Fibroblast of skin of back (primary cell): ENCODE measurements around the gene RCC1.
"Not testable (repeated sequence)": the region's sequence is repeated elsewhere in the genome, so short reads cannot be mapped to it uniquely, and the experiment has no call there.

ENCODE experiments used
- DNase-seq: peaks from one replicate; pipeline ENCODE4 v3.0.0-alpha.2; 2013

RCC1 gene

DNA sequence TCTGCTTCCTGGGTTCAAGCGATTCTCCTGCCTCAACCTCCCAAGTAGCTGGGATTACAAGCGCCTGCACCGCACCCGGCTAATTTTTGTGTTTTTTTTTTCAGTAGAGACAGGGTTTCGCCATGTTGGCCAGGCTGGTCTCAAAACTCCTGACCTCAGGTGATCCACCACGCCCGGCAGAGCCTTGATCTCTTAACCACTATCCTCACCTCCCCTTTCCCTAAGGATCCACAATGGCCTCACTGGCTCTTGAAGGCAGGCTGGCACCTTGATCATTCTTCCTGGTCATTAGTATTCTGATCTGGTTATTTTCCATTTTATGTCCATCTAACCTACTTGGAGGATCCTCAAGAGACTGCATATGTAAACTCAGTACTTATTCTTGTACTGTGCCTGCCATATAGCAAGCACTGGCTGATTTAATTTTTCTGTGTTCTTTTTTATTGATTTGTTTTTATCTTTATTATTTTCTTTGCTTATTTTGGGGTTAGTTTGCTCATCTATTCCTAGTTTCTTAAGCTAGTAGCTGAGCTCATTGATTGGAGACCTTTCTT is 6.3 kb downstream of the RCC1 start:
- peak; percentile 24 for DNase-seq

DNA sequence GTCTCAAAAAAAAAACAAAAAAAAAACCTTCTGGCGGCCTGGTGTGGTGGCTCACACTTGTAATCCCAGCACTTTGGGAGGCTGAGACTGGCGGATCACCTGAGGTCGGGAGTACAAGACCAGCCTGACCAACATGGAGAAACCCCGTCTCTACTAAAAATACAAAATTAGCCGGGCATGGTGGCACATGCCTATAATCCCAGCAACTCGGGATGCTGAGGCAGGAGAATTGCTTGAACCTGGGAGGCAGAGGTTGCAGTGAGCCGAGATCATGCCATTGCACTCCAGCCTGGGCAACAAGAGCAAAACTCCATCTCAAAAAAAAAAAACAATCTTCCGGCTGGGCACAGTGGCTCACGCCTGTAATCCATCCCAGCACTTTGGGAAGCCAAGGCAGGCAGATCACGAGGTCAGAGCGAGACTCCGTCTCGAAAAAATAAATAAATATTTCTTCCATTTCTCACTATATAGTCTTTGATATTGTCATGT is 8.6 kb downstream of the RCC1 start:
- peak; percentile 5 for DNase-seq

DNA sequence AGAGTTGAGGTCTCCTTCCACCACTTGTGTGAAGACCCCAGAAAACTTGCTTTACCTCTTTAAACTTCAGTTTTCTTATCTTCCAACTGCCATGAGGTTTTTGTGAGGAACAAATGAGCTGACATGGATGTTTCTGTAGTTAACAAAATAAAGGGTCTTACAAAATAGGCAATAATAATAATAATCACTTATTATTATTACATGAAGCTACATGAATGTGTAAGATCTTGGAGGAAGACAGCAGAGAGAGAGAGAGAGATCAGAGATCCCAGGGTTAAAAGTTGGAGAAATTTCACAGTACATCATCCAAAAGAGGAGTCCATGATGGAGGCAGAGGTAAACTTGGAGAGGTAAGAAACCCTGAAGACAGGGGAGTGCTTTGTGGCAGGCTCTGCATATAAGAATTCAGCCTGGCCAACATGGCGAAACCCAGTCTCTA is 10.7 kb downstream of the RCC1 start:
- DNase-seq, result no peak

DNA sequence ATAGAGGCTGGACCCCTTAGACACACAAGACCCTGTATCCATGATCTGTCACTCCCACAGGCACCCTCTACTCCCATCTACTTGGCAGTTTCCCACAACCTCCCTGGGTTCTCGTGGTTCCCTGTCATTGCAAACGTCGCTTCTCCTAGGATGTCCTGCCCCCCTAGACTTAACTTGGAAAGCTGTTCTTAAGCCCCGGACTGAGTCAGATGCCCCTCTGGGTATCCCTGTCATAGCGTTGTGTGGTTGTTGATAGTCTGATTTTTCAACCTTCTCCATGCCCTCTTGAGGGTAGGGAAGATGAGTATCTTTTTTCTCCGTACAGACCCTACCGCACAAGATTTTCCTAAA is 11.8 kb downstream of the RCC1 start:
- peak; percentile 50 for DNase-seq

DNA sequence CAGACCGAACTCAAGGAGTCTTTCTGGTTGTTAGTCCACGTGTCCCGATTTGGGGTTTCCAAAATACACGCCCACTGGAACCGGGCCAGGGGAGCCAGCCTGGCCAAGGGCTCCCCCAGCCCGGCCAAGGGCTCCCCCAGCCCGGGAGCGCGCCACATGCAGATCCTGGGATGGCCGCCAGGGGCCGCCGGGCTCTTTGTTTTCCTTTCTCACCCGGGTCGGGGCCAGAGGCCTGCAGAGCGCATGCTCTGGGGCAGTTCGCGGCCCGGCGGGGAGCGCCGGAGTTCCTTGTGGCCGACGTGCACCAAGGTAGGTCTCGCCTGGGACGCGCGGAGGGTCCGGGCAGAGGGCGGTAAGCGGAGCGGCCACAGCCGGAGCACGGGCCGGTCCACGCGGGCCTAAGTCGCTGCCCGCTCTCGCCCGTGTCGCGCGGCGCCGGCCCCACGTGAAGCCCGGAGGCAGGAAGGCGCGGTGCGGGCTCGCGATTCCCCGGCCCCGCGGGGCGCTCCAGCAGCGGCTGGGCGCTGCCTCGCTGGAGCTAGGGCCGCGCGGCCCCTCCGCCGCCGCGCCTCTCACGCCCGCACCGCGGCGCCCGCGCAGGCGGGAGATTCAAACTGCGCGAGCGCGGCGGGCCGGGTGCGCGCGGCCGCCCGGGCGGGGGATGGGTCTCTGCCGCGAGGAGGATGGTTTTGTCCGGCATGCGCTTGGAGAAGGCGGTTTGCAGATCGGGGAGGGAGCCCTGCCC is 12.3 kb downstream of the RCC1 start:
- DNase-seq, result peak; percentile 88

DNA sequence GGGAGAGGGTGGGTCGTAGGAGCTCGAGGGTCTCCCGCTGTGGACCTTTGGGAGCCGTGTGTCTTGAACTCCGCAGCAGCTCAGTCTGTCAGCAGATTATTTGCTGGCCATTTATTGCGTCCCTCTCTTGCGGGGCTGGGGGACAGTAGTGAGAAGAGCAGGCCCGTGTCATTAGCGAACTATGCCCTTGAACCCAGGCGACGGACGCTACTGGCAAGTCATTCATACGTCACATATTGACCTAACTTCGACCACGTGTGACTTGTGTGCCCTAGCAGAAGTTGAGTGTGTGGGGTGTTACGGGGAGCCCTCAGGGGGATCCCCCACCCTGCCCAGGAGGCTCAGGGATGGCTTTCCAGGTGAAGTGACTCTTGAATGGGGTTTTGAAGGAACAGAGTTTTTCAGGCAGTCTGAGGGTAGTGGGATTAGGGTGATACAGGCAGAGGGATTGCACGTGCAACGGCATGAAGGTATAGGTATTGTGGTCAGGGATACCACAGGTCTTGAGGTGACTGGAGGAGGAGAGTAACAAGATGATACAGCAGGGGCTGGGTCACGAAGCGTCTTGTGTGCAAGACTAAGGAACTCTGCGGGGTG is 13.0 kb downstream of the RCC1 start:
- peak; percentile 33 for DNase-seq

DNA sequence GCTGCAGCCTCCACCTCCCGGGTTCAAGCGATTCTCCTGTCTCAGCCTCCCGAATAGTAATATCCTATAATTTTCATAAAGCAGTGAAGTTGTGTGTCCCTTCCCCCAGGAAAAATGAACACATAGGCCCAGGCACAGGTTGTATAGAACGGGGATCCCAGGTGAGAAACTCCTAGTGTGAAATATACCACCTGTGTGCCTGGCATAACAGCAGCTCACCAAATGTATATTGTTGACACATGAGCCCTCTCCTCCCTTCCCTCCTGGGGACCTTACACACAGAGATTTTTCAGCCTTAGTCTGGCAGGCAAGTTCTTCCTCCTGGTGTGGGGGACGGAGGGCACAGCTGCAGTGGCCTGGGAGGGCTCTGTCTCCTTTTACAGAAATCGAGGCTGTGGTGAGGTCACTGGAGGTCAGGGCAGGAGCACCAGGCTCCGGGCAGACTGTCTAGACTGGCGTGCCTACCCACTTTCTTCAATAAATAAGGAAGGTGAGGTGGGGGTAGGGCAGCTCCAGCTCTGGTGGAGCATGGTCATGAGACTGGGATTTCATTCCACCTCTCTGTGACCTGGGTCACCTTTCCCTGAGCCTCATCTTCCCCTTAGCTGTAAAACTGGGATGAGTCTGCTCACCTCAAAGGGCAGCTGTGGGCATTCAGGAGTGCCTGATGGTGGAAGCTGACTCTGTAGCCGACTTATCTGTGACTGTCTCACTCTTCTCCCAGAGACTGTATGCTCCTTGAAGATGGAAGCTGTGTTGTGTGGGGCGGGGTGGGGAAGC is 14.3 kb downstream of the RCC1 start:
- DNase-seq, result no peak

DNA sequence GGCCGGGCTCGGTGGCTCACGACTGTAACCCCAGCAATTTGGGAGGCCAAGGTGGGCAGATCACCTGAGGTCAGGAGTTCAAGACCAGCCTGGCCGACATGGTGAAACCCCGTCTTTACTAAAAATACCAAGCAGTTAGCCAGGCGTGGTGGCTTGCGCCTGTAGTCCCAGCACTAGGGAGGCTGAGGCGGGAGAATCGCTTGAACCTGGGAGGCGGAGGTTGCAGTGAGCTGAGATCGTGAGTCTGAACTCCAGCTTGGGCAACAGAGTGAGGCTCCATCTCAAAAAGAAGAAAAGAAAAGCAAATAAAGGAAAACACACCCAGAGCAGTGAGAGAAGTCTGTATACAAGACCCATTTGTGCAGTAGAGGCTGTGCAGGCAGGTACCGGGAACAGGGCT is 15.0 kb downstream of the RCC1 start:
- DNase-seq, result not testable (repeated sequence)

DNA sequence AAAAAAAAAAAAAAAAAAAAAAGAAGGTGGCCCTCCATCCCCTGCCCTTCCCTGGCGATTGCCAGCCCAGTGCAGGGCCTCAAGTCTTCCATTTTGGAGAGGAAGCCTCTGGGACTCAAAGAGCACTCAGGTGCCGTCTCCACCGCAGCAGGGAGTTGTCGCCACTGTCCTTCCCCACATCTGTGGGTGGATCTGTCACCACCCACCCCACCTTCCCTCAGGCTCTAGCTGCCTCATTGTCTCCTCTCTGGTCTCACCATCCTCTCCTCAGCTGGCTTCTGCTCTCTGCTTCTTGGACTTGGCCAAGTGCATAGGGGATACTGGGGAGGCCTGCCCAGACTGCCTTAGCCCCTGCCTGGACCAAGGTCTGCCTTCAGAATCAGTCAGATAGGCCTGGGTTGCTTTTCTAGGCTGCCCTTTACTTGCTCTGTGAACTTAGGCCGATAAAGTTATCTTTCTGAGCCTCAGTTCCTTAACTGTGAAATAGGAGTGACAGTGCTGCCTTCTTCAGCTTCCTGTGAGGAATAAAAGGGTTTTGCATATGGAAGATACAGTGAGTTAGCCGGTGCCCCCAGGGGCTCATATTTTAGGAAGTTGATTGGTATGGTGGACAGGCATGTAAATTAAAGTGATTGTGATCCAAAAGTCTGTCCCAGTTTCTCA is 15.8 kb downstream of the RCC1 start:
- no peak for DNase-seq

DNA sequence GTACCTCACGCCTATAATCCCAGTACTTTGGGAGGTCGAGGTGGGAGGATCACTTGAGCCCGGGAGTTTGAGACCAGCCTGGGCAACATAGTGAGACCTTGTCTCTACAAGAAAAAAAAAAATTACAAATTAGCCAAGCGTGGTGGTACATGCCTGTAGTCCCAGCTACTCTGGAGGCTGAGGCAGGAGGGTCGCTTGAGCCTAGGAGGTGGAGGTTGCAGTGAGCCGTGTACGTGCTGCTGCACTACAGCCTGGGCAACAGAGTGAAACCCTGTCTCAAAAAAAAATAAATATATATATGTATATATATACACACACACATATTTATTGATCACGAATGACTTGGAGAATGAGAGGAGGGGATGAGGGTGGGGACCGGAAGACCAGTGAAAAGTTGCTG is 16.7 kb downstream of the RCC1 start:
- not testable (repeated sequence) for DNase-seq

DNA sequence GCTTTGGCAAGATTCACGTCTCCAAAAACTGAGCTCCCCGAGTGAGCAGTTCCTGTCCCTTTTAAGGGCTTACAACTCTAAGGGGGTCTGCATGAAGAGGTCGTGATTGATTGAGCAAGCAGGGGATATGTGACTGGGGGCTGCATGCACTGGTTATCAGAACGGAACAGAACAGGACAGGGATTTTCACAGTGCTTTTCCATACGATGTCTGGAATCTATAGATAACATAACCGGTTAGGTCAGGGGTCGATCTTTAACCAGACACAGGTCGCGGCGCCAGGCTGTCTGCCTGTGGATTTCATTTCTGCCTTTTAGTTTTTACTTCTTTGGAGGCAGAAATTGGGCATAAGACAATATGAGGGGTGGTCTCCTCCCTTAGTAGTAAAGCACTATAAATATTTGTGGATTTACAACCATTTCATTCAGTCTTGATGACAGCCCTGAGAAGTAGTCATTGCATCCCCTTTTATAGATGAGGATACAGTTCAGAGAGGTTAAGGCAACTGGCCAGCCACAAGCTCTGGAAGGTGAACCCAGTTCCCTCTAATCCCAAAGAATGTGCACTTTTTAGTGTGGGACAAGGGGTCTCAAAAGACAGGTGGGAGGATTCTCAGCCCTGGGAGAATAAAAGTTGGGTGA is 19.3 kb downstream of the RCC1 start:
- DNase-seq, result not testable (repeated sequence)

DNA sequence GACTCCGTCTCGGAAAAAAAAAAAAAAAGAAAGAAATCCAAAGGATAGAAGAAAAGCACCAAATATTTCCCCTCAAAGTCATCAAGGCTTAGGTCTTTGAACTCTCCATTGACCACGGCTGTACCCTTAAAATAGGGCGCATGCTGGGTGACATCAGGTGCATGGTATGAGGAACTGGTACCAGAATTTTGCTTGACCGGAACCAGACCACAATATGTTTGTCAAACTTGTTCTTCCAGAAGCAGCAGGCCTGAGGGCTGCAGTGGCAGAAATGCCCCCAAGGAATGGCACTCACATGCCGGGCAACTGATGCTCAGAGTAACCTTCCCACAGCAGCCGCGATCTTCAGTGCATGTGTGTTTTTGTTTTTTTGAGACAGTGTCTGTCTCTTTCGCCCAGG is 21.0 kb downstream of the RCC1 start:
- peak; percentile 35 for DNase-seq

DNA sequence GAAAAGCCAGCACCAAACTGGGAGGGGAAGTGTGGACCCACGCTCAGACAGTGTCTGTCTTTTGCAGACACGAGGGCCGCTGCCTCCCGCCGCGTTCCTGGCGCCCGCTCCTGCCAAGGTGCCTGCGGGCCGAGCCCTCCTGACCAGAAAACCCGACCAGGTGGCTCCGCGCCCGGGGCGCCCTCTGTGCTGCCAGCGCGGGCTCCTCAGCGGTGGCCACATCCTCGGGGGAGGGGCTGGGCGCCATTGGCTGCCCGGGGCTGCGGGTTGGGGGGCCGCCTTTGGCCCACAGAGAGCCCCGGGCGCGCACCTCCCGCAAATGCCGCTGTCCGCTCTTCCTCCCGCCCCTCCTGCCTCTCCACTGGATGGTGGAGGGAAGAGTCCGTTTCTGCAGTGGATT is 24.6 kb downstream of the RCC1 start:
- no peak for DNase-seq

DNA sequence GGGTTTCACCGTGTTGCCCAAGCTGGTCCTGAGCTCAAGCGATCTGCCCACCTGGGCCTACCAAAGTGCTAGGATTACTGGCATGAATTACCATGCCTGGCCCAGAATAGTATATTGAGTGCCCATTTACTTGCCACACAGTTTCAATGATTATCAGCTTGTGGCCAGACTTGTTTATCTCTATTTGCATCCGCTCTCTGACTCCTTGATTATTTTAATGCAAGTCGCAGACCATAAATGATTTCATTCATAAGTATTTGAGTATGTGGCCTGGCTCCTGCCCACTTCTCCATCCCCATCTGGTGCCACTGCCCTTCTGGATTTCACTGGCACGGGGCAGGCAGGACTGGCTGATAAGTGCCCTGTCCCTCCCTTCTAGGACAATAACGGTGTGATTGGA is 28.8 kb downstream of the RCC1 start:
- no peak for DNase-seq

DNA sequence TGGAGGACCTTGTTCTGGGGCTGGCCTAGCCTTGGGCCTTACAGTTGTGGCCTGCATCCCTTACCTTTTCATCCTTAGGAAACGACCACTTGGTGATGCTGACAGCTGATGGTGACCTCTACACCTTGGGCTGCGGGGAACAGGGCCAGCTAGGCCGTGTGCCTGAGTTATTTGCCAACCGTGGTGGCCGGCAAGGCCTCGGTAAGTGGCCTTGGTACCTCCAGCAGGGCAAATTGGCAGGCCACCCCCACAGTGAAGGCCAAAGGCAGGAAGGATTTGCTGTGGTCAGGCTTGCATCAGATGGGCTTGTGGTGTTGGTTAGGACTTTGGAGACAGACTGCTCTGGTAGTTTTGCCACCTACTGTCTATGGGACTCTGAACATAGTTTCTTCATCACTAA is 29.3 kb downstream of the RCC1 start:
- no peak for DNase-seq

DNA sequence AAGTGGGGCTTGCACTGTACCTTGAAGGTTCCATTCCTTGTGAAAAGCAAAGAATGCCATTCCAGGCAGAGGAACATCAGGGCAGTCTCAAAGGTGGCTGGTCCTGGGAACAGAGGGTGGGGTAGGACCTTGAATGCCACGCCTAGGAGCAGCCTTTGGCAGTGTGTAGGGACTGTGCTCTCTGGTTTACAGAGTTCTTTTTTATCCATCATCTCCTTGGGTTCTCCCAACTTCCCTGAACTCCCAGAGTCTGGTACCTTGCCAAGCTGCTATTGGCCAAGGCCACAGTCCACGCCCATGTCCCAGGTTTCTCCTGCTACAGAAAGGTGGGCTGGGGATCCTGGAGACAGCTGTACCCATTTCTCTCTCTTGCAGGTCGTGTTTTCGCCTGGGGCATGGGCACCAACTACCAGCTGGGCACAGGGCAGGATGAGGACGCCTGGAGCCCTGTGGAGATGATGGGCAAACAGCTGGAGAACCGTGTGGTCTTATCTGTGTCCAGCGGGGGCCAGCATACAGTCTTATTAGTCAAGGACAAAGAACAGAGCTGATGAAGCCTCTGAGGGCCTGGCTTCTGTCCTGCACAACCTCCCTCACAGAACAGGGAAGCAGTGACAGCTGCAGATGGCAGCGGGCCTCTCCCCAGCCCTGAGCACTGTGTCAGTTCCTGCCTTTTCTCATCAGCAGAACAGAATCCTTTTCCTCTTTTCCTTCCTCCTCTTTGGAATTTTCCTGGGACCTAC is 31.8 kb downstream of the RCC1 start:
- no peak for DNase-seq

DNA sequence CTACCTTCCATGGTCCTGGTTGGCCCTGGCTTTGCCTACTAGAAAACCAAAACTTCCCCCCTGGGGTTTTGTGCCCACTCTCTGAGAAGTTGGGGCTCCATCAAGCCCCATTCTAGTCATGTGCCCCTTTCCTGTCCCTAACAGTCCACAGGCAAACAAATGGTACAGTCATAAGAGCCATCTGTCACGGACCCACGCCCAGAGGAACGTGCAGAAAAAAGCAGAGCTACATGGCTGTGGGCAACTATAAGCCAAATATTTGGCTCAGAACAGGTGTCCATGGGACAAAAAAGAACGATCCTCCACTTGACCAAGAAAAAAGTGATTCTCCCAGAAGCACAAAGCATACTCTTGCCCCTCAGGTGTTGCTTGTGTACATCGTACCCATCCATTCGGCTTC is 32.4 kb downstream of the RCC1 start:
- no peak for DNase-seq

DNA sequence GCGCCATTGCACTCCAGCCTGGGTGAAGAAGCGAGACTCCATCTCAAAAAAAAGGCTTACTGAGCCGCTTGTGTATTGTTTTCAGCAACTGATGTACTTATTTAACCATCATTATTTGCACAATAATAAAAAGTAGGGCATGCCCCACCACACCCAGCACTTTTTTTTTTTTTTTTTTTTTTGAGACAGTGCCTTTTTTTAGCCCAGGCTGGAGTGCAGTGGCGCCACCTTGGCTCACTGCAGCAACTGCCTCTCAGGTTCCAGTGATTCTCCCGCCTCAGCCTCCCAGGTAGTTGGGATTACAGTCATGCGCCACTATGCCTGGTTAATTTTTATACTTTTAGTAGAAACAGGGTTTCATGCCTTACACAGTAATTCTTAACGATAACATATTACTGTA is 34.8 kb downstream of the RCC1 start:
- no peak for DNase-seq

DNA sequence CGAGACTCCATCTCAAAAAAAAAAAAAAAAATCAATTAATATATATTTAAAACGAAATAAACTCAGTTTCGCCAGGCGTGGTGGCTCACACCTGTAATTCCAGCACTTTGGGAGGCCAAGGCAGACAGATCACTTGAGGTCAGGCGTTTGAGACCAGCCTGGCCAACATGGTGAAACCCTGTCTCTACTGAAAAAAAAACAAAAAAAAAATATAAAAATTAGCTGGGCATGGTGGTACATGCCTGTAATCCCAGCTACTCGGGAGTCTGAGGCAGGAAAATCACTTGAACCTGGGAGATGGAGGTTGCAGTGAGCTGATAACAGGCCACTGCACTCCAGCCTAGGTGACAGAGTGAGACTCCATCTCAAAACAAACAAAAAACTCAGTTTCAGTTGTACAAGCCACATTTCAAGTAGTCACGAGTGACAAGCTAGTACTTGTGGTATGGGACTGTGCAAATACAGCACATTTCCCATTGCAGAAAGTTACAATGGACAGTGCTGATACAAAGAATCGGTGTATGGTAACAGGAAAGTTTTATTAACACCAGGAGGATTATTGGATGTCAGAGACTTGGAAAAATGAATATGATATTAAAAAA is 35.7 kb downstream of the RCC1 start:
- DNase-seq, result not testable (repeated sequence)

DNA sequence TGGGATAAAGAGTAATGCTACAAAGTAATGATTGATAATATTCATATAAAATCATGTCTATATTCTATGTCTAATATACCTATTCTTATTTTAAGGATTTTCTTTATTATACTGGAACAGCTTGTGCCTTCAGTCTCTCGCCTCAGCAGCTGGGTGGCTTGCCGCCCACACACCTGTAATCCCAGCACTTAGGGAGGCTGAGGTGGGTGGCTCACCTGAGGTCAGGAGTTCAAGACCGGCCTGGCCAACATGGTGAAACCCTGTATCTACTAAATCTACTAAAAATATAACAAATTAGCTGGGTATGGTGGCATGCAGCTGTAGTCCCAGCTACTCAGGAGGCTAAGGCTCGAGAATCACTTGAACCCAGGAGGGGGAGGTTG is 39.4 kb downstream of the RCC1 start:
- DNase-seq, result no peak

DNA sequence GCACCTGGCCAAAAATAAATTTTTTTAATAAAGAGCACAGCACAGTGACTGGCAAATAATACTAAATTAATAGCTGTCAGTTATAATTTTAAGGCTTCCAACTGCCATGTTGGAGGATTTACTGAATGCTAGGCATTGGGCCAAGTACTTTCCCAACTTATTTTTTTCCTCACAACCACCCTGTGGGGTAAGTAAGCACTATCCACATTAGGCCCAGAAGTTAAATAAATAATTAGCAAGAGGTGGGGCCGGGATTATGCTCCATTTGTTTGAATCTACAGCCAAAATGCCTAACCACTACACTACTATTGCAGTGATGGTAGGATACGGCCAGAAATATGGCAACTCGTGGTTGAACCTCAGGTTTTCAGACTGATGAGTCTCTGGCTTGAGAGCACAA is 42.5 kb downstream of the RCC1 start:
- DNase-seq, result no peak
